Testis (tissue), 2 donors: Measurements from ENCODE around the gene COL23A1.

Experiments used
- CTCF ChIP-seq, 3 experiments: fragments of 450-650 bp in 2 of 3; fragments of 200-600 bp in 1 of 3; sonication (generic) in 1 of 3; IDR thresholded peaks; one replicate each; pipeline ENCODE4 v1.5.1; 2016 to 2019; ENCODE audit warnings: antibody characterized with exemption in 3 of 3, mild to moderate bottlenecking in 2 of 3, moderate library complexity in 1 of 3
- POLR2A ChIP-seq: fragments of 450-650 bp; IDR thresholded peaks from one replicate; pipeline ENCODE4 v1.6.1; 2017; ENCODE audit warnings: antibody characterized with exemption, mild to moderate bottlenecking, moderate library complexity

GRCh38 chr5:178332210-178332641, 258.0 kb downstream of the COL23A1 start:
- TF ChIP-seq CTCF (IDR thresholded peaks at IDR 0.05) (no peak), POLR2A (no peak)
